ENCODE data around the gene LVRN. TPM values are rescaled to one million over a fixed set of nuclear protein-coding genes. Genes with fewer than 3 reads are reported as not detected.

Gene LVRN
- total RNA-seq, 3 donors from 2014 or later (not counting 1 experiment from before 2014, with no cell fraction given) = 0.77 TPM; not detected in 2

DNA sequence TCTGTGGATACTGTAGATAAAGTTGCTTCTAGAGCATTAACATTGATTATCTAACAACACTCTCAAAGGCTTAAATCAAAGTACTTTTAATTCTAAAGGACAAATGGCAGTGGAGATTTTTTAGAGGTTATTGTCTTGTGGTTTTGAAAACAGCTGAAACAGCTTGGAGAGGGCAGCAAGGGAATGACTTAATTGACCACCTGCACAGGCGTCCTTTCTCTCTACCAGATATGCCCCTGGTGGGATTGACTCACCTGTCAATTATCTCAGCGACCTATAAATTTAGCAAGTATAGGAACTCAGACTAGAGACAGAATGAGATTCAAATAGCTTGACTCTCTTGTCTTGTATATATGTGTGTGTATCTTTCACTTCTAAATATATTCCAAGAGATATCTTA, 83.5 kb downstream of the LVRN start:
- H3K27ac ChIP-seq (ENCODE audit: low read length) = no peak overlapping the region
- ATAC-seq = no peak
- no peaks in the 10 kb centered on the region for H3K4me1 ChIP-seq (ENCODE audit: control insufficient read depth, insufficient read depth, low read length)
- no peaks in the 10 kb centered on the region for H3K36me3 ChIP-seq (ENCODE audit: control insufficient read depth, insufficient read depth, low read length)
- TF ChIP-seq, protein P1, sequence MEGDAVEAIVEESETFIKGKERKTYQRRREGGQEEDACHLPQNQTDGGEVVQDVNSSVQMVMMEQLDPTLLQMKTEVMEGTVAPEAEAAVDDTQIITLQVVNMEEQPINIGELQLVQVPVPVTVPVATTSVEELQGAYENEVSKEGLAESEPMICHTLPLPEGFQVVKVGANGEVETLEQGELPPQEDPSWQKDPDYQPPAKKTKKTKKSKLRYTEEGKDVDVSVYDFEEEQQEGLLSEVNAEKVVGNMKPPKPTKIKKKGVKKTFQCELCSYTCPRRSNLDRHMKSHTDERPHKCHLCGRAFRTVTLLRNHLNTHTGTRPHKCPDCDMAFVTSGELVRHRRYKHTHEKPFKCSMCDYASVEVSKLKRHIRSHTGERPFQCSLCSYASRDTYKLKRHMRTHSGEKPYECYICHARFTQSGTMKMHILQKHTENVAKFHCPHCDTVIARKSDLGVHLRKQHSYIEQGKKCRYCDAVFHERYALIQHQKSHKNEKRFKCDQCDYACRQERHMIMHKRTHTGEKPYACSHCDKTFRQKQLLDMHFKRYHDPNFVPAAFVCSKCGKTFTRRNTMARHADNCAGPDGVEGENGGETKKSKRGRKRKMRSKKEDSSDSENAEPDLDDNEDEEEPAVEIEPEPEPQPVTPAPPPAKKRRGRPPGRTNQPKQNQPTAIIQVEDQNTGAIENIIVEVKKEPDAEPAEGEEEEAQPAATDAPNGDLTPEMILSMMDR (IDR thresholded peaks at IDR 0.05) = no peak
- Mint-ChIP-seq H3K36me3 (no peaks in the 10 kb centered on the region), H3K27me3 (ENCODE audit: low read depth in 2 of 2) (peaks cover 13 to 27% of the 10 kb centered on the region in 2 donors), H3K4me3 (no peak overlapping the region), H3K9me3 (no peaks in the 10 kb centered on the region), H3K4me1 (no peaks in the 10 kb centered on the region), H3K27ac (no peak overlapping the region)
- no peaks in the 10 kb centered on the region for H3K9me3 ChIP-seq (ENCODE audit: control insufficient read depth, insufficient read depth, low read length)
- DNase-seq = no peak
- peaks cover 3% of the 10 kb centered on the region for H3K27me3 ChIP-seq (ENCODE audit: control insufficient read depth, insufficient read depth, low read length)
- intact Hi-C loops (cut with micrococcal nuclease) = no loop called here
- no peak overlapping the region for H3K4me3 ChIP-seq (ENCODE audit: low read length)
- WGBS (ENCODE audit: insufficient coverage) = 80% methylated on average over 2 of the region's 2 CpGs

- Histone ChIP-seq H3K36me3 (ENCODE audit: control insufficient read depth, insufficient read depth, low read length) (no peaks in the 10 kb centered on the region), H3K9me3 (ENCODE audit: control insufficient read depth, insufficient read depth, low read length) (no peaks in the 10 kb centered on the region), H3K4me1 (ENCODE audit: control insufficient read depth, insufficient read depth, low read length) (no peaks in the 10 kb centered on the region), H3K27ac (ENCODE audit: low read length) (no peak overlapping the region), H3K27me3 (ENCODE audit: control insufficient read depth, insufficient read depth, low read length) (peaks cover 3% of the 10 kb centered on the region), H3K4me3 (ENCODE audit: low read length) (no peak overlapping the region)
- DNase-seq = no peak
- ATAC-seq = no peak
- 85% methylated on average over 2 of the region's 3 CpGs for WGBS (ENCODE audit: insufficient coverage)
- H3K27me3 Mint-ChIP-seq (ENCODE audit: low read depth in 2 of 2) = peaks cover 12 to 31% of the 10 kb centered on the region in 2 donors
- H3K4me1 Mint-ChIP-seq = no peaks in the 10 kb centered on the region
- no peaks in the 10 kb centered on the region for H3K9me3 Mint-ChIP-seq
- TF ChIP-seq, protein P1 (IDR thresholded peaks at IDR 0.05) = no peak
- intact Hi-C loops (cut with micrococcal nuclease) = no loop called here
- H3K27ac Mint-ChIP-seq = no peak overlapping the region
- no peak overlapping the region for H3K4me3 Mint-ChIP-seq
- no peaks in the 10 kb centered on the region for H3K36me3 Mint-ChIP-seq
Measured at GRCh38 chr5:116046261-116046660, 84.0 kb downstream of the LVRN start.

DNA sequence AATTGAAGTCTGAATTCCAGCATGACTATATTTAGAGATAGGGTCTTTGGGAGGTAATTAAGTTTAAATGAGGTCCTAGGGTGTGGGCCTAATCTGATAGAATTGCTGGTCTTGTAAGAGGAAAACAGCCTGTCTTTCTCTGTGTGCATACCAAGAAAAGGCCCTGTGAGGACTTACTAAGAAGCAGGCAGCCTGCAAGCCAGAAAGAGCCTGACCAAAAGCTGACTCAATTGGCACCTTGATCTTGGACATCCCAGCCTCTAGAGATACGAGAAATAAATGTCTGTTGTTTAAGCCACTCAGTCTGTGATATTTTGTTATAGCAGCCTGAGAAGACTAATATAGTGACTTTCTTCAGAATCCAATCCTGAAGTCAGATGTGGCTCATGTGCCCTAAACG, 84.5 kb downstream of the LVRN start:
- H3K27ac ChIP-seq (ENCODE audit: low read length) = no peak overlapping the region
- no peaks in the 10 kb centered on the region for H3K4me1 ChIP-seq (ENCODE audit: control insufficient read depth, insufficient read depth, low read length)
- Mint-ChIP-seq H3K27me3 (ENCODE audit: low read depth in 2 of 2) (peaks cover 8 to 33% of the 10 kb centered on the region in 2 donors), H3K27ac (no peak overlapping the region), H3K9me3 (no peaks in the 10 kb centered on the region), H3K4me3 (no peak overlapping the region), H3K4me1 (no peaks in the 10 kb centered on the region), H3K36me3 (no peaks in the 10 kb centered on the region)
- no peaks in the 10 kb centered on the region for H3K36me3 ChIP-seq (ENCODE audit: control insufficient read depth, insufficient read depth, low read length)
- TF ChIP-seq, protein P1 (IDR thresholded peaks at IDR 0.05) = no peak
- WGBS (ENCODE audit: insufficient coverage) = 89% methylated on average over 1 of the region's 2 CpGs
- H3K4me3 ChIP-seq (ENCODE audit: low read length) = no peak overlapping the region
- H3K27me3 ChIP-seq (ENCODE audit: control insufficient read depth, insufficient read depth, low read length) = peaks cover 3% of the 10 kb centered on the region
- no peak for ATAC-seq
- no peaks in the 10 kb centered on the region for H3K9me3 ChIP-seq (ENCODE audit: control insufficient read depth, insufficient read depth, low read length)
- no peak for DNase-seq
- intact Hi-C loops (cut with micrococcal nuclease) = no loop called here

DNA sequence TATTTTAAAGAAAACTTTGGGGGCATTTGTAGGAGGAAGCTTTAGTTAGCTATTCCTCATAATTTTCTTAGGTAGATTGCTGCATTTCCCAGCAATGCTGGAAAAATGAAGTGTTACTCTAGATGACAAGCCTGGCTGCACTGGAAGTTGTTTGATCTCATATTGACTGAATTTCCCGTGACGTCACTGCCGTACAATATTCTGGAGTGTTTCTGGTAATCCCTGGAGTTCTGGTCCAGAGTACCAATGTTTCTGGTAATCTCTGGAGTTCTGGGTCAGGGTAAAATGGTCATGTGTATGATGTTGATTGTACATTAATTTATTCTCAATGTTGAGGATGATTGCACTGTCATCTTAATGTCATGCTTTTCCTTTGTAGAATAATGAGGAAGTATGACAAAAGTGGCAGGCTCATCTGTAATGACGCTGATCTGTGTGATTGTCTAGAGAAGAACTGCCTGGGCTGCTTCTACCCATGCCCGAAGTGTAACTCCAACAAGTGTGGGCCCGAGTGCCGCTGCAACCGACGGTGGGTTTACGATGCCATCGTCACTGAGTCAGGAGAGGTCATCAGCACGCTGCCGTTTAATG, 96.2 kb downstream of the LVRN start:
- no peaks in the 10 kb centered on the region for H3K4me1 ChIP-seq (ENCODE audit: control insufficient read depth, insufficient read depth, low read length)
- no peak for ATAC-seq
- Mint-ChIP-seq H3K27ac (no peak overlapping the region), H3K27me3 (ENCODE audit: low read depth in 2 of 2) (peaks cover 13 to 26% of the 10 kb centered on the region in 2 donors), H3K36me3 (no peaks in the 10 kb centered on the region), H3K4me3 (no peak overlapping the region), H3K9me3 (no peaks in the 10 kb centered on the region), H3K4me1 (no peaks in the 10 kb centered on the region)
- H3K4me3 ChIP-seq (ENCODE audit: low read length) = no peak overlapping the region
- no peak overlapping the region for H3K27ac ChIP-seq (ENCODE audit: low read length)
- DNase-seq = no peak
- no peaks in the 10 kb centered on the region for H3K9me3 ChIP-seq (ENCODE audit: control insufficient read depth, insufficient read depth, low read length)
- intact Hi-C loops (cut with micrococcal nuclease) = no loop called here
- TF ChIP-seq, protein P1 (IDR thresholded peaks at IDR 0.05) = no peak
- 88% methylated on average over 13 of the region's 13 CpGs for WGBS (ENCODE audit: insufficient coverage)
- peaks cover 2% of the 10 kb centered on the region for H3K27me3 ChIP-seq (ENCODE audit: control insufficient read depth, insufficient read depth, low read length)
- H3K36me3 ChIP-seq (ENCODE audit: control insufficient read depth, insufficient read depth, low read length) = no peaks in the 10 kb centered on the region

All from natural killer cell (primary cell).